GM21367 (cell line): ENCODE results near the gene SMAD2.

Source experiments
- ATAC-seq: cut with Tn5 transposase; IDR thresholded peaks from one replicate; pipeline ENCODE4 v1.9.1; 2021; ENCODE audit not compliant: unreplicated experiment

Gene SMAD2

GRCh38 chr18:47932190-47932589 lies 1.7 kb upstream of the SMAD2 start:
- ATAC-seq, result no peak

GRCh38 chr18:47931718-47932103 lies 1.3 kb upstream of the SMAD2 start:
- ATAC-seq, result no peak

- ATAC-seq, result peak; percentile 73
Measured at GRCh38 chr18:47930931-47931717, 665 bp upstream of the SMAD2 start.

- ATAC-seq, result no peak
Measured at GRCh38 chr18:47929681-47930198, 719 bp downstream of the SMAD2 start.

- no peak for ATAC-seq
Measured at GRCh38 chr18:47928466-47928865, 2.0 kb downstream of the SMAD2 start.

- no peak for ATAC-seq
Measured at GRCh38 chr18:47926101-47926850, 4.2 kb downstream of the SMAD2 start.

- no peak for ATAC-seq
Measured at GRCh38 chr18:47919916-47920315, 10.5 kb downstream of the SMAD2 start.

GRCh38 chr18:47917923-47918610 lies 12.4 kb downstream of the SMAD2 start:
- ATAC-seq, result peak; percentile 51

- no peak for ATAC-seq
Measured at GRCh38 chr18:47915930-47916329, 14.5 kb downstream of the SMAD2 start.

- no peak for ATAC-seq
Measured at GRCh38 chr18:47915229-47915628, 15.2 kb downstream of the SMAD2 start.

- no peak for ATAC-seq
Measured at GRCh38 chr18:47912794-47913585, 17.5 kb downstream of the SMAD2 start.

- no peak for ATAC-seq
Measured at GRCh38 chr18:47912343-47912742, 18.1 kb downstream of the SMAD2 start.

- no peak for ATAC-seq
Measured at GRCh38 chr18:47911877-47912276, 18.6 kb downstream of the SMAD2 start.

- ATAC-seq, result no peak
Measured at GRCh38 chr18:47909484-47909883, 21.0 kb downstream of the SMAD2 start.

GRCh38 chr18:47908592-47908991 lies 21.9 kb downstream of the SMAD2 start:
- no peak for ATAC-seq

- ATAC-seq, result no peak
Measured at GRCh38 chr18:47906408-47906807, 24.1 kb downstream of the SMAD2 start.

GRCh38 chr18:47903809-47904208 lies 26.6 kb downstream of the SMAD2 start:
- ATAC-seq, result no peak

GRCh38 chr18:47901624-47902362 lies 28.7 kb downstream of the SMAD2 start:
- peak; percentile 79 for ATAC-seq

GRCh38 chr18:47899107-47899840 lies 31.2 kb downstream of the SMAD2 start:
- ATAC-seq, result no peak
